HCT116 (cell line): ENCODE results near the gene MYLK4. TPM values are rescaled to one million over a fixed set of nuclear protein-coding genes. Genes with fewer than 3 reads are reported as not detected.

Experiments
- ATAC-seq: fragments of 200-7000 bp; cut with Tn5 transposase; 2 replicates; pipeline ENCODE4 v1.9.1; 2020; ENCODE audit warnings: mild to moderate bottlenecking, moderate library complexity
- BruUV-seq: library from RNA; stranded (reverse); fragments of 400-500 nt; replicated peaks from 2 replicates; lab custom pipeline; 2021; lab: Mats Ljungman, UMichigan
- CTCF ChIA-PET: fragments of 300-600 bp; sonication (Branson Sonifier 250); formaldehyde crosslinking; loops from one replicate; lab custom pipeline; 2021; ENCODE audit warnings: antibody characterized with exemption; lab: Charles Lee
- POLR2A ChIA-PET: fragments of 300-600, 350-600 bp; sonication (Branson Sonifier 250); formaldehyde crosslinking; loops from one replicate; lab custom pipeline; 2021; ENCODE audit warnings: antibody characterized with exemption; lab: Charles Lee
- RAD21 ChIA-PET, 2 experiments: fragments of 300-600 bp; sonication (Branson Sonifier 250); formaldehyde crosslinking; loops; one replicate each; lab custom pipeline; 2023; ENCODE audit warnings: low total read pairs in 2 of 2; ENCODE audit not compliant: uncharacterized antibody in 2 of 2, unreplicated experiment in 2 of 2, low non-redundant PET in 1 of 2; lab: Charles Lee
- DNase-seq: peaks from one replicate; pipeline ENCODE4 v3.0.0-alpha.2; 2010; ENCODE audit warnings: low read depth, low spot score
- H2AFZ ChIP-seq: fragments of 200-600 bp; shearing (Covaris generic), sonication (generic); 2 replicates; pipeline ENCODE4 v1.6.1; 2017; ENCODE audit warnings: low read depth, mixed run types, mixed read lengths, antibody characterized with exemption, low read length; ENCODE audit not compliant: poor library complexity, severe bottlenecking
- H3K27ac ChIP-seq: 2 replicates; pipeline ENCODE4 v1.5.1; 2012; ENCODE audit warnings: low read depth, low read length
- H3K27me3 ChIP-seq: fragments of 200-600 bp; sonication (generic); 2 replicates; pipeline ENCODE4 v1.6.1; 2016; ENCODE audit warnings: mixed run types, low read length, mixed read lengths; ENCODE audit not compliant: insufficient read depth
- H3K36me3 ChIP-seq, 2 experiments: fragments of 200-500 bp in 1 of 2; fragments of 200-600 bp in 1 of 2; sonication (Bioruptor generic) in 1 of 2; sonication (generic) in 1 of 2; 2 replicates each; pipeline versions ENCODE4 v1.5.1 to v1.6.1; 2014 to 2016; ENCODE audit warnings: low read length in 2 of 2, inconsistent platforms in 1 of 2, mixed read lengths in 1 of 2, mixed run types in 1 of 2; ENCODE audit not compliant: insufficient read depth in 2 of 2, control insufficient read depth in 1 of 2
- H3K4me1 ChIP-seq, 2 experiments: fragments of 200-600 bp in 1 of 2; sonication (generic) in 1 of 2; 2 replicates each; pipeline versions ENCODE4 v1.5.1 to v1.6.1; 2012 to 2017; ENCODE audit warnings: low read length in 2 of 2, inconsistent platforms in 1 of 2, mild to moderate bottlenecking in 1 of 2, mixed read lengths in 1 of 2, mixed run types in 1 of 2, moderate library complexity in 1 of 2; ENCODE audit not compliant: insufficient read depth in 2 of 2, control insufficient read depth in 1 of 2
- H3K4me2 ChIP-seq: fragments of 200-600 bp; sonication (generic); 2 replicates; pipeline ENCODE4 v1.6.1; 2017; ENCODE audit warnings: mixed run types, low read length, mixed read lengths
- H3K4me3 ChIP-seq, 2 experiments: fragments of 200-600 bp in 1 of 2; sonication (generic) in 1 of 2; replicated peaks in 1 of 2; 2 replicates each; pipeline ENCODE4 v1.5.1; 2011 to 2016; ENCODE audit warnings: low read length in 2 of 2, control low read depth in 1 of 2, low read depth in 1 of 2, mild to moderate bottlenecking in 1 of 2, mixed read lengths in 1 of 2, mixed run types in 1 of 2
- H3K79me2 ChIP-seq: fragments of 200-600 bp; sonication (generic); 2 replicates; pipeline ENCODE4 v1.6.1; 2017; ENCODE audit warnings: mild to moderate bottlenecking, mixed run types, low read length, moderate library complexity, mixed read lengths; ENCODE audit not compliant: insufficient read depth
- H3K9ac ChIP-seq: fragments of 200-600 bp; sonication (generic); 2 replicates; pipeline ENCODE4 v1.6.1; 2016; ENCODE audit warnings: low read length, mixed read lengths
- H3K9me2 ChIP-seq: fragments of 200-600 bp; sonication (generic), shearing (Covaris generic); 2 replicates; pipeline ENCODE4 v1.6.1; 2017; ENCODE audit warnings: mixed run types, mild to moderate bottlenecking, moderate library complexity; ENCODE audit not compliant: insufficient read depth
- H3K9me3 ChIP-seq, 2 experiments: fragments of 200-500 bp in 1 of 2; fragments of 200-600 bp in 1 of 2; sonication (Bioruptor generic) in 1 of 2; sonication (generic) in 1 of 2; 2 replicates each; pipeline ENCODE4 v1.6.1; 2014 to 2017; ENCODE audit warnings: low read length in 2 of 2, mixed read lengths in 2 of 2, inconsistent platforms in 1 of 2, low read depth in 1 of 2, mild to moderate bottlenecking in 1 of 2, mixed run types in 1 of 2, moderate library complexity in 1 of 2; ENCODE audit not compliant: control insufficient read depth in 1 of 2, insufficient read depth in 1 of 2
- H4K20me1 ChIP-seq: fragments of 200-600 bp; sonication (generic), shearing (Covaris generic); 2 replicates; pipeline ENCODE4 v1.6.1; 2017; ENCODE audit warnings: mixed run types, mild to moderate bottlenecking, moderate library complexity; ENCODE audit not compliant: insufficient read depth
- ATF3 ChIP-seq: IDR thresholded peaks from 2 replicates; pipeline ENCODE4 v1.6.1; 2012
- EZH2 ChIP-seq: fragments of 200-600 bp; sonication (generic); IDR thresholded peaks from 2 replicates; pipeline ENCODE4 v1.6.1; 2017; ENCODE audit warnings: antibody characterized with exemption, mixed run types
- EZH2phosphoT487 ChIP-seq: fragments of 200-600 bp; IDR thresholded peaks from 2 replicates; pipeline ENCODE4 v1.6.1; 2018; ENCODE audit warnings: antibody characterized with exemption, borderline replicate concordance
- FOSL1 ChIP-seq: IDR thresholded peaks from 2 replicates; pipeline ENCODE4 v1.6.1; 2012; ENCODE audit warnings: low read depth
- MAX ChIP-seq: IDR thresholded peaks from 2 replicates; pipeline ENCODE4 v1.6.1; 2012
- POLR2AphosphoS5 ChIP-seq: IDR thresholded peaks from 2 replicates; pipeline ENCODE4 v1.6.1; 2011; ENCODE audit warnings: mild to moderate bottlenecking, low read depth, low read length, moderate library complexity
- RAD21 ChIP-seq: IDR thresholded peaks from 2 replicates; pipeline ENCODE4 v1.6.1; 2012; ENCODE audit warnings: low read depth, mild to moderate bottlenecking
- REST ChIP-seq: IDR thresholded peaks from 2 replicates; pipeline ENCODE4 v1.6.1; 2012; ENCODE audit warnings: low read depth
- SP1 ChIP-seq: IDR thresholded peaks from 2 replicates; pipeline ENCODE4 v1.6.1; 2012; ENCODE audit warnings: low read depth
- YY1 ChIP-seq: IDR thresholded peaks from 2 replicates; pipeline ENCODE4 v1.6.1; 2011; ENCODE audit warnings: low read length, low read depth, moderate library complexity, mild to moderate bottlenecking; ENCODE audit not compliant: insufficient replicate concordance; ENCODE audit errors: extremely low read depth
- ZNF274 ChIP-seq: fragments of 200-500 bp; sonication (Bioruptor generic); IDR thresholded peaks from 2 replicates; pipeline ENCODE4 v1.6.1; 2014; ENCODE audit warnings: mild to moderate bottlenecking, low read depth, low read length, inconsistent platforms
- intact Hi-C: fragments of 100-400 bp; cut with micrococcal nuclease; formaldehyde crosslinking; loops from 2 replicates; pipeline ENCODE4 v1.10.0; 2022
- total RNA-seq: library from RNA; stranded (reverse); gene quantifications from one replicate; pipeline ENCODE4 v1.2.1, GENCODE V29; 2021; ENCODE audit not compliant: unreplicated experiment

MYLK4 gene
- total RNA-seq, 1 experiment from 2014 or later = 0.27 TPM

GRCh38 chr6:2634139-2634964 lies 116.4 kb downstream of the MYLK4 start (continued):
- no peak for TF ChIP-seq REST
- no peak for TF ChIP-seq RAD21

GRCh38 chr6:2633736-2634135 lies 117.0 kb downstream of the MYLK4 start:
- ChIA-PET CTCF (interaction anchor here (0.6 to 2.2 kb wide), 19 partner anchors 8 to 1037 kb away, joined by 3 to 15 read pairs (median 5); partner anchors contain the start of gene FOXC1), RAD21 (interaction anchor here in 1 of 2 experiments (0.6 to 0.7 kb wide), 2 partner anchors 185 to 617 kb away, joined by 3 read pairs; no protein-coding TSS in a partner anchor), POLR2A (interaction anchor here (1.1 kb wide), 1 partner anchor 51 kb away, joined by 4 read pairs; no protein-coding TSS in a partner anchor)
- Histone ChIP-seq H3K79me2 (no peaks in the 10 kb centered on the region), H3K4me2 (peak overlapping the region; percentile 70), H3K27me3 (no peaks in the 10 kb centered on the region), H3K9me2 (no peaks in the 10 kb centered on the region), H3K36me3 (no peaks in the 10 kb centered on the region), H3K9me3 (no peaks in the 10 kb centered on the region), H4K20me1 (no peaks in the 10 kb centered on the region), H3K27ac (peak overlapping the region; percentile 73), H3K4me3 (peak overlapping the region; percentile 37 to 52), H2AFZ (no peak overlapping the region), H3K9ac (peak overlapping the region; percentile 69), H3K4me1 (peaks cover 48 to 64% of the 10 kb centered on the region in 2 experiments)
- intact Hi-C loops = loop anchor here (1.0 to 5.0 kb wide), 7 partner anchors 37 to 1037 kb away; partner anchors contain the start of gene GMDS
- TF ChIP-seq EZH2 = no peak
- TF ChIP-seq ATF3 = no peak
- no peak for TF ChIP-seq REST
- TF ChIP-seq MAX = no peak
- TF ChIP-seq ZNF274 = no peak
- TF ChIP-seq SP1 = no peak
- TF ChIP-seq YY1 = no peak
- TF ChIP-seq FOSL1 = no peak
- no peak for TF ChIP-seq EZH2phosphoT487
- no peak; the same call in 1 of the 2 replicates for TF ChIP-seq POLR2AphosphoS5
- DNase-seq = no peak
- no peak for ATAC-seq
- TSS peak; percentile 17 for BruUV-seq
